Measurements from ENCODE around the gene TMED5. TPM values are rescaled to one million over a fixed set of nuclear protein-coding genes. Genes with fewer than 3 reads are reported as not detected.

TMED5 gene
- polyA plus RNA-seq, 1 of the 3 experiments (the other 2 are of a cell fraction) = 24.2 TPM

DNA sequence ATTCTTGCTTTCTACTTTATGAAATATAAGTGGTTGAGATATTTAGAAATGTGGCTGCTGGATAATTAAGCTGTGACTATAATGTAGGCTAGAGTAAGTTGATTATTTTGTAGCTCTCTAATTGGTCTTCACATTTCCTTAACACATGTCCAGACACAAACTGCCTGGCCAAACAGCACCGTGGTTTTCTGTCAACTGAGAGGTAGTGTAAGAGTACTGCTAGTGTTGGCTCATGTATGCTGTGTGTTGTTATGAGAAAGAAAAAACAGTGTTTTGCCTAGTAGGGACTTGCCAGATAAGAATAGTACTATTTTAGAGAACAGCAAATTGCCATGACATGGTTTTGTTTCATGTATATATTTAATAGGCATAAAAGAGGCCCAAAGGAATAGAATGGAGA lies 37.1 kb downstream of the TMED5 start:
- CTCF ChIA-PET = interaction anchor here (0.9 to 1.0 kb wide), 2 partner anchors 9 to 149 kb away, joined by 3 to 4 read pairs; no protein-coding TSS in a partner anchor
- POLR2A ChIA-PET = no interaction called here
- H3F3A ChIP-seq (replicated peaks; ENCODE audit: insufficient read depth) = peaks cover 19% of the 10 kb centered on the region

GRCh38 chr1:93142161-93142560 lies 38.1 kb downstream of the TMED5 start:
- CTCF ChIA-PET = interaction anchor here (1.0 kb wide), 1 partner anchor 8 kb away, joined by 3 read pairs; no protein-coding TSS in a partner anchor
- H3K4me3 ChIP-seq (ENCODE audit: low read depth in 2 of 2, low read length in 1 of 2) = no peak overlapping the region

More for the DNA sequence above, 37.1 kb downstream of the TMED5 start:
- Histone ChIP-seq H3K9me2 (no peaks in the 10 kb centered on the region), H3K4me3 (ENCODE audit: low read depth in 2 of 2, low read length in 1 of 2) (no peak overlapping the region), H3K27me3 (ENCODE audit: insufficient read depth) (no peaks in the 10 kb centered on the region), H3K9me3 (no peaks in the 10 kb centered on the region), H3K4me2 (no peak overlapping the region), H3K79me2 (ENCODE audit: insufficient read depth) (peaks cover 8% of the 10 kb centered on the region; the same call in 1 of the 2 replicates), H3K9ac (no peak overlapping the region), H3K27ac (ENCODE audit: low read depth in 2 of 2, low read length in 1 of 2) (no peak overlapping the region), H2AFZ (ENCODE audit: low read depth) (no peak overlapping the region), H4K20me1 (ENCODE audit: insufficient read depth) (no peaks in the 10 kb centered on the region), H3K36me3 (replicated peaks in 1 of 2; ENCODE audit: control insufficient read depth in 1 of 2, insufficient read depth in 2 of 2, low read length in 1 of 2) (peaks cover 15 to 47% of the 10 kb centered on the region in 2 experiments), H3K4me1 (ENCODE audit: control insufficient read depth in 1 of 2, insufficient read depth in 2 of 2, low read depth in 1 of 2, low read length in 1 of 2) (no peaks in the 10 kb centered on the region; a peak in 2 of 4 replicates)
- no peak for TF ChIP-seq GATA2 (CRISPR knock-in tag; IDR thresholded peaks at IDR 0.05)
- WGBS (ENCODE audit: low lambda C conversion rate) = 89% methylated on average over 1 of the region's 1 CpG
- DNase-seq = no peak

More at GRCh38 chr1:93142161-93142560, 38.1 kb downstream of the TMED5 start:
- peaks cover 19% of the 10 kb centered on the region for H3F3A ChIP-seq (replicated peaks; ENCODE audit: insufficient read depth)
- H3K4me2 ChIP-seq = no peak overlapping the region
- no peaks in the 10 kb centered on the region for H3K9me2 ChIP-seq
- no peak for TF ChIP-seq TAF1 (IDR thresholded peaks at IDR 0.05; ENCODE audit: borderline replicate concordance, low read depth, low read length)
- no peak for TF ChIP-seq RFX5 (IDR thresholded peaks at IDR 0.05; ENCODE audit: low read length)
- no peak for TF ChIP-seq NRF1 (IDR thresholded peaks at IDR 0.05; ENCODE audit: low read depth, low read length)
- TF ChIP-seq RXRA (IDR thresholded peaks at IDR 0.05; ENCODE audit: borderline replicate concordance, low read depth) = no peak
- TF ChIP-seq MEF2A (IDR thresholded peaks at IDR 0.05; ENCODE audit: borderline replicate concordance, low read depth) = no peak
- no peak for TF ChIP-seq EZH2phosphoT487 (IDR thresholded peaks at IDR 0.05; ENCODE audit: borderline replicate concordance, low read depth)
- TF ChIP-seq CTCF (IDR thresholded peaks at IDR 0.05) = no peak
- TF ChIP-seq CHD2 (IDR thresholded peaks at IDR 0.05; ENCODE audit: low read length, partially characterized antibody) = no peak
- no peak for TF ChIP-seq RAD21 (IDR thresholded peaks at IDR 0.05; ENCODE audit: low read length)
- no peak for TF ChIP-seq MAX (IDR thresholded peaks at IDR 0.05; ENCODE audit: low read depth)
- no peak for TF ChIP-seq YY1 (IDR thresholded peaks at IDR 0.05; ENCODE audit: low read depth)
- no peak for TF ChIP-seq USF2 (IDR thresholded peaks at IDR 0.05; ENCODE audit: borderline replicate concordance, low read depth, low read length)
- TF ChIP-seq RCOR1 (IDR thresholded peaks at IDR 0.05; ENCODE audit: low read length) = no peak
- TF ChIP-seq POLR2AphosphoS5 (IDR thresholded peaks at IDR 0.05; ENCODE audit: low read depth, low read length) = no peak
- TF ChIP-seq FOXM1 (IDR thresholded peaks at IDR 0.05; ENCODE audit: low read depth) = no peak
- TF ChIP-seq GATA2 (CRISPR knock-in tag; IDR thresholded peaks at IDR 0.05) = no peak
- TF ChIP-seq, protein P1, sequence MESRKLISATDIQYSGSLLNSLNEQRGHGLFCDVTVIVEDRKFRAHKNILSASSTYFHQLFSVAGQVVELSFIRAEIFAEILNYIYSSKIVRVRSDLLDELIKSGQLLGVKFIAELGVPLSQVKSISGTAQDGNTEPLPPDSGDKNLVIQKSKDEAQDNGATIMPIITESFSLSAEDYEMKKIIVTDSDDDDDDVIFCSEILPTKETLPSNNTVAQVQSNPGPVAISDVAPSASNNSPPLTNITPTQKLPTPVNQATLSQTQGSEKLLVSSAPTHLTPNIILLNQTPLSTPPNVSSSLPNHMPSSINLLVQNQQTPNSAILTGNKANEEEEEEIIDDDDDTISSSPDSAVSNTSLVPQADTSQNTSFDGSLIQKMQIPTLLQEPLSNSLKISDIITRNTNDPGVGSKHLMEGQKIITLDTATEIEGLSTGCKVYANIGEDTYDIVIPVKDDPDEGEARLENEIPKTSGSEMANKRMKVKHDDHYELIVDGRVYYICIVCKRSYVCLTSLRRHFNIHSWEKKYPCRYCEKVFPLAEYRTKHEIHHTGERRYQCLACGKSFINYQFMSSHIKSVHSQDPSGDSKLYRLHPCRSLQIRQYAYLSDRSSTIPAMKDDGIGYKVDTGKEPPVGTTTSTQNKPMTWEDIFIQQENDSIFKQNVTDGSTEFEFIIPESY (IDR thresholded peaks at IDR 0.05; ENCODE audit: borderline replicate concordance, low read depth) = no peak
- TF ChIP-seq FOXJ3 (CRISPR knock-in tag; IDR thresholded peaks at IDR 0.05) = no peak
- TF ChIP-seq ELF1 (IDR thresholded peaks at IDR 0.05) = no peak
- peaks cover 20 to 50% of the 10 kb centered on the region in 2 experiments for H3K36me3 ChIP-seq (replicated peaks in 1 of 2; ENCODE audit: control insufficient read depth in 1 of 2, insufficient read depth in 2 of 2, low read length in 1 of 2)
- H3K27ac ChIP-seq (ENCODE audit: low read depth in 2 of 2, low read length in 1 of 2) = no peak overlapping the region
- no peak overlapping the region for H2AFZ ChIP-seq (ENCODE audit: low read depth)
- no peak overlapping the region for H3K9ac ChIP-seq
- H3K4me1 ChIP-seq (ENCODE audit: control insufficient read depth in 1 of 2, insufficient read depth in 2 of 2, low read depth in 1 of 2, low read length in 1 of 2) = no peaks in the 10 kb centered on the region; a peak in 2 of 4 replicates
- H3K9me3 ChIP-seq = no peaks in the 10 kb centered on the region
- H4K20me1 ChIP-seq (ENCODE audit: insufficient read depth) = no peaks in the 10 kb centered on the region
- no peak for DNase-seq
- 98% methylated on average over 2 of the region's 2 CpGs for WGBS (ENCODE audit: low lambda C conversion rate)
- POLR2A ChIA-PET = no interaction called here
- no peaks in the 10 kb centered on the region for H3K27me3 ChIP-seq (ENCODE audit: insufficient read depth)
- peaks cover 8% of the 10 kb centered on the region; the same call in 1 of the 2 replicates for H3K79me2 ChIP-seq (ENCODE audit: insufficient read depth)
